Activated T-cell treated with anti-CD3 and anti-CD28 coated beads for 48 hours (primary cell): ENCODE data around the gene XRCC4.
"Not testable (repeated sequence)": the region's sequence is repeated elsewhere in the genome, so short reads cannot be mapped to it uniquely, and the experiment has no call there.

ENCODE experiments used
- DNase-seq: peaks from one replicate; pipeline ENCODE4 v3.0.0-alpha.2; 2020; ENCODE audit warnings: low read depth

The XRCC4 gene

GRCh38 chr5:83076742-83077661, at the start of gene XRCC4, which contains the start of gene TMEM167A:
Gene XRCC4 (plus strand): TSS chr5:83077547. CDS start chr5:83104920, 27,373 bp downstream.
Gene TMEM167A (minus strand): TSS chr5:83077394. CDS start chr5:83077323, 71 bp downstream.
- peak; percentile 87 for DNase-seq

- DNase-seq, result no peak
Measured at GRCh38 chr5:83029912-83030311, 47.4 kb upstream of the XRCC4 start.

- no peak for DNase-seq
Measured at GRCh38 chr5:83031381-83031780, 46.0 kb upstream of the XRCC4 start.

- DNase-seq, result no peak
Measured at GRCh38 chr5:83034036-83034435, 43.3 kb upstream of the XRCC4 start.

GRCh38 chr5:83034528-83035207, 42.7 kb upstream of the XRCC4 start:
- DNase-seq, result no peak

GRCh38 chr5:83035373-83036100, 41.8 kb upstream of the XRCC4 start:
- DNase-seq, result no peak

GRCh38 chr5:83036991-83037575, 40.3 kb upstream of the XRCC4 start:
- no peak for DNase-seq

GRCh38 chr5:83038924-83039323, 38.4 kb upstream of the XRCC4 start:
- DNase-seq, result no peak

GRCh38 chr5:83042507-83042906, 34.8 kb upstream of the XRCC4 start:
- no peak for DNase-seq

- DNase-seq, result no peak
Measured at GRCh38 chr5:83044926-83045325, 32.4 kb upstream of the XRCC4 start.

GRCh38 chr5:83048277-83048676, 29.1 kb upstream of the XRCC4 start:
- DNase-seq, result no peak

GRCh38 chr5:83048811-83049210, 28.5 kb upstream of the XRCC4 start:
- DNase-seq, result no peak

GRCh38 chr5:83049370-83049885, 27.9 kb upstream of the XRCC4 start:
- DNase-seq, result no peak

- DNase-seq, result no peak
Measured at GRCh38 chr5:83050723-83051340, 26.5 kb upstream of the XRCC4 start.

- no peak for DNase-seq
Measured at GRCh38 chr5:83055166-83055565, 22.2 kb upstream of the XRCC4 start.

GRCh38 chr5:83058726-83059125, 18.6 kb upstream of the XRCC4 start:
- DNase-seq, result no peak

- DNase-seq, result no peak
Measured at GRCh38 chr5:83059341-83059740, 18.0 kb upstream of the XRCC4 start.

GRCh38 chr5:83066548-83067110, 10.7 kb upstream of the XRCC4 start:
- DNase-seq, result no peak

GRCh38 chr5:83067377-83067776, 10.0 kb upstream of the XRCC4 start:
- DNase-seq, result not testable (repeated sequence)

- no peak for DNase-seq
Measured at GRCh38 chr5:83069096-83069799, 8.1 kb upstream of the XRCC4 start.
